ENCODE results near the gene GDPD2.

GRCh38 chrX:70444946-70445656 lies 22.0 kb downstream of the GDPD2 start:
- no peak for TF ChIP-seq POLR2A (IDR thresholded peaks at IDR 0.05)
- TF ChIP-seq, protein P1, sequence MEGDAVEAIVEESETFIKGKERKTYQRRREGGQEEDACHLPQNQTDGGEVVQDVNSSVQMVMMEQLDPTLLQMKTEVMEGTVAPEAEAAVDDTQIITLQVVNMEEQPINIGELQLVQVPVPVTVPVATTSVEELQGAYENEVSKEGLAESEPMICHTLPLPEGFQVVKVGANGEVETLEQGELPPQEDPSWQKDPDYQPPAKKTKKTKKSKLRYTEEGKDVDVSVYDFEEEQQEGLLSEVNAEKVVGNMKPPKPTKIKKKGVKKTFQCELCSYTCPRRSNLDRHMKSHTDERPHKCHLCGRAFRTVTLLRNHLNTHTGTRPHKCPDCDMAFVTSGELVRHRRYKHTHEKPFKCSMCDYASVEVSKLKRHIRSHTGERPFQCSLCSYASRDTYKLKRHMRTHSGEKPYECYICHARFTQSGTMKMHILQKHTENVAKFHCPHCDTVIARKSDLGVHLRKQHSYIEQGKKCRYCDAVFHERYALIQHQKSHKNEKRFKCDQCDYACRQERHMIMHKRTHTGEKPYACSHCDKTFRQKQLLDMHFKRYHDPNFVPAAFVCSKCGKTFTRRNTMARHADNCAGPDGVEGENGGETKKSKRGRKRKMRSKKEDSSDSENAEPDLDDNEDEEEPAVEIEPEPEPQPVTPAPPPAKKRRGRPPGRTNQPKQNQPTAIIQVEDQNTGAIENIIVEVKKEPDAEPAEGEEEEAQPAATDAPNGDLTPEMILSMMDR (IDR thresholded peaks at IDR 0.05): no peak

Data from lower leg skin (tissue), 3 donors.